Measurements from ENCODE around the gene BHLHA9.

DNA sequence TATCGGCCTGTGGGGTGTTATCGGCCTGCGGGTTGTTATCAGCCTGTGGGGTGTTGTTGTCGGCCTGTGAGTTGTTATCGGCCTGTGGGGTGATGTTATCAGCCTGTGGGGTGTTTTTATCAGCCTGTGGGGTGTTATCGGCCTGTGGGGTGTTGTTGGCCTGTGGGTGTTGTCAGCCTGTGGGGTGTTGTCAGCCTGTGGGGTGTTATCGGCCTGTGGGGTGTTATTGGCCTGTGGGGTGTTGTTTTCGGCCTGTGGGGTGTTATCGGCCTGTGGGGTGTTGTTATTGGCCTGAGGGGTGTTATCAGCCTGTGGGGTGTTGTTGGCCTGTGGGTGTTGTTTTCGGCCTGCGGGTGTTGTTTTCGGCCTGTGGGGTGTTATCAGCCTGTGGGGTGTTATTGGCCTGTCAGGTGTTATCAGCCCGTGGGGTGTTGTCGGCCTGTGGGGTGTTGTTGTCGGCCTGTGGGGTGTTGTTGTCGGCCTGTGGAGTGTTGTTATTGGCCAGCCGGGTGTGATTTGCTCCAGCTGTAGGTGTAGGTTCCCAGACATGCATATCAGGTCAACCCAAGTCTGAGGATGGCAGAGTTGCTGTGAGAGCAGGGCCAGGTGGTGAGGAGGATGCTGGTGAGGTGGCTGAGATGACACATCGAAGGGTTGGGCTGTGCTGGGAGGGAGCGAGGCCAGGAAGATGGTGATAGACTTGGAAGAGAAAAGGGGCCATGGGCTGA lies 16.3 kb downstream of the BHLHA9 start:
- TF ChIP-seq POLR2AphosphoS5 (IDR thresholded peaks at IDR 0.05; ENCODE audit: low read depth, low read length) (no peak), TCF7L2 (IDR thresholded peaks at IDR 0.05; ENCODE audit: low read depth, low read length) (no peak)
- TF ChIP-seq, protein P1, sequence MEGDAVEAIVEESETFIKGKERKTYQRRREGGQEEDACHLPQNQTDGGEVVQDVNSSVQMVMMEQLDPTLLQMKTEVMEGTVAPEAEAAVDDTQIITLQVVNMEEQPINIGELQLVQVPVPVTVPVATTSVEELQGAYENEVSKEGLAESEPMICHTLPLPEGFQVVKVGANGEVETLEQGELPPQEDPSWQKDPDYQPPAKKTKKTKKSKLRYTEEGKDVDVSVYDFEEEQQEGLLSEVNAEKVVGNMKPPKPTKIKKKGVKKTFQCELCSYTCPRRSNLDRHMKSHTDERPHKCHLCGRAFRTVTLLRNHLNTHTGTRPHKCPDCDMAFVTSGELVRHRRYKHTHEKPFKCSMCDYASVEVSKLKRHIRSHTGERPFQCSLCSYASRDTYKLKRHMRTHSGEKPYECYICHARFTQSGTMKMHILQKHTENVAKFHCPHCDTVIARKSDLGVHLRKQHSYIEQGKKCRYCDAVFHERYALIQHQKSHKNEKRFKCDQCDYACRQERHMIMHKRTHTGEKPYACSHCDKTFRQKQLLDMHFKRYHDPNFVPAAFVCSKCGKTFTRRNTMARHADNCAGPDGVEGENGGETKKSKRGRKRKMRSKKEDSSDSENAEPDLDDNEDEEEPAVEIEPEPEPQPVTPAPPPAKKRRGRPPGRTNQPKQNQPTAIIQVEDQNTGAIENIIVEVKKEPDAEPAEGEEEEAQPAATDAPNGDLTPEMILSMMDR (IDR thresholded peaks at IDR 0.05) = no peak
- TF ChIP-seq, protein P2, sequence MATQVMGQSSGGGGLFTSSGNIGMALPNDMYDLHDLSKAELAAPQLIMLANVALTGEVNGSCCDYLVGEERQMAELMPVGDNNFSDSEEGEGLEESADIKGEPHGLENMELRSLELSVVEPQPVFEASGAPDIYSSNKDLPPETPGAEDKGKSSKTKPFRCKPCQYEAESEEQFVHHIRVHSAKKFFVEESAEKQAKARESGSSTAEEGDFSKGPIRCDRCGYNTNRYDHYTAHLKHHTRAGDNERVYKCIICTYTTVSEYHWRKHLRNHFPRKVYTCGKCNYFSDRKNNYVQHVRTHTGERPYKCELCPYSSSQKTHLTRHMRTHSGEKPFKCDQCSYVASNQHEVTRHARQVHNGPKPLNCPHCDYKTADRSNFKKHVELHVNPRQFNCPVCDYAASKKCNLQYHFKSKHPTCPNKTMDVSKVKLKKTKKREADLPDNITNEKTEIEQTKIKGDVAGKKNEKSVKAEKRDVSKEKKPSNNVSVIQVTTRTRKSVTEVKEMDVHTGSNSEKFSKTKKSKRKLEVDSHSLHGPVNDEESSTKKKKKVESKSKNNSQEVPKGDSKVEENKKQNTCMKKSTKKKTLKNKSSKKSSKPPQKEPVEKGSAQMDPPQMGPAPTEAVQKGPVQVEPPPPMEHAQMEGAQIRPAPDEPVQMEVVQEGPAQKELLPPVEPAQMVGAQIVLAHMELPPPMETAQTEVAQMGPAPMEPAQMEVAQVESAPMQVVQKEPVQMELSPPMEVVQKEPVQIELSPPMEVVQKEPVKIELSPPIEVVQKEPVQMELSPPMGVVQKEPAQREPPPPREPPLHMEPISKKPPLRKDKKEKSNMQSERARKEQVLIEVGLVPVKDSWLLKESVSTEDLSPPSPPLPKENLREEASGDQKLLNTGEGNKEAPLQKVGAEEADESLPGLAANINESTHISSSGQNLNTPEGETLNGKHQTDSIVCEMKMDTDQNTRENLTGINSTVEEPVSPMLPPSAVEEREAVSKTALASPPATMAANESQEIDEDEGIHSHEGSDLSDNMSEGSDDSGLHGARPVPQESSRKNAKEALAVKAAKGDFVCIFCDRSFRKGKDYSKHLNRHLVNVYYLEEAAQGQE (IDR thresholded peaks at IDR 0.05; ENCODE audit: insufficient read depth in 1 of 2, low read depth in 2 of 2, low read length in 1 of 2) = no peak

Data from Panc1 (cell line).